RWPE2 (cell line): ENCODE measurements around the gene BTBD9.
A peak's percentile ranks its signal among the peaks of the same experiment; 100 is the strongest.

Experiments used
- ATAC-seq: fragments of 200-7000 bp; cut with Tn5 transposase; 3 replicates; pipeline ENCODE4 v1.9.1; 2021; ENCODE audit warnings: low read depth
- DNase-seq: peaks from one replicate; pipeline ENCODE4 v3.0.0-alpha.2; 2020; ENCODE audit warnings: low spot score
- H3K27ac ChIP-seq: fragments of 450-650 bp; 2 replicates; pipeline ENCODE4 v1.5.1; 2017; ENCODE audit warnings: mild to moderate bottlenecking; ENCODE audit not compliant: poor library complexity, severe bottlenecking
- H3K27me3 ChIP-seq: fragments of 250-450 bp; sonication (Bioruptor Pico); 2 replicates; pipeline ENCODE4 v1.5.1; 2021; ENCODE audit warnings: mild to moderate bottlenecking, moderate library complexity; ENCODE audit not compliant: insufficient read depth, poor library complexity, severe bottlenecking
- H3K36me3 ChIP-seq: fragments of 250-450 bp; sonication (Bioruptor Pico); 2 replicates; pipeline ENCODE4 v1.5.1; 2020; ENCODE audit warnings: low read depth, mild to moderate bottlenecking, moderate library complexity
- H3K4me1 ChIP-seq: fragments of 250-450 bp; sonication (Bioruptor Pico); 2 replicates; pipeline ENCODE4 v1.5.1; 2021; ENCODE audit warnings: mild to moderate bottlenecking, moderate library complexity; ENCODE audit not compliant: insufficient read depth, poor library complexity, severe bottlenecking
- H3K4me3 ChIP-seq: fragments of 250-450 bp; sonication (Bioruptor Pico); 2 replicates; pipeline ENCODE4 v1.5.1; 2021; ENCODE audit warnings: mild to moderate bottlenecking, moderate library complexity; ENCODE audit not compliant: severe bottlenecking
- H3K9me3 ChIP-seq: fragments of 250-450 bp; sonication (Bioruptor Pico); 2 replicates; pipeline ENCODE4 v1.5.1; 2021; ENCODE audit warnings: mild to moderate bottlenecking, moderate library complexity; ENCODE audit not compliant: severe bottlenecking
- CTCF ChIP-seq: fragments of 450-650 bp; IDR thresholded peaks from one replicate; pipeline ENCODE4 v1.5.1; 2017; ENCODE audit warnings: mild to moderate bottlenecking, moderate library complexity; ENCODE audit not compliant: poor library complexity, severe bottlenecking

The BTBD9 gene

GRCh38 chr6:38588631-38589366 lies 50.9 kb downstream of the BTBD9 start:
- no peak overlapping the region for H3K4me3 ChIP-seq
- H3K9me3 ChIP-seq, result no peaks in the 10 kb centered on the region
- DNase-seq (no peak), ATAC-seq (peak; percentile 93)
- no peak overlapping the region for H3K27ac ChIP-seq
- H3K27me3 ChIP-seq, result no peaks in the 10 kb centered on the region
- TF ChIP-seq CTCF, result no peak
- H3K36me3 ChIP-seq, result no peaks in the 10 kb centered on the region
- H3K4me1 ChIP-seq, result peaks cover 11% of the 10 kb centered on the region

GRCh38 chr6:38587766-38588362 lies 51.9 kb downstream of the BTBD9 start:
- no peak for DNase-seq
- no peak for TF ChIP-seq CTCF
- no peaks in the 10 kb centered on the region for H3K9me3 ChIP-seq
- no peak overlapping the region for H3K4me3 ChIP-seq
- peaks cover 11% of the 10 kb centered on the region for H3K4me1 ChIP-seq
- ATAC-seq, result no peak
- no peak overlapping the region for H3K27ac ChIP-seq
- no peaks in the 10 kb centered on the region for H3K36me3 ChIP-seq
- no peaks in the 10 kb centered on the region for H3K27me3 ChIP-seq

- no peaks in the 10 kb centered on the region for H3K36me3 ChIP-seq
- no peak overlapping the region for H3K4me3 ChIP-seq
- H3K9me3 ChIP-seq, result no peaks in the 10 kb centered on the region
- DNase-seq (no peak), ATAC-seq (no peak)
- peaks cover 11% of the 10 kb centered on the region for H3K4me1 ChIP-seq
- no peak for TF ChIP-seq CTCF
- no peaks in the 10 kb centered on the region for H3K27me3 ChIP-seq
- no peak overlapping the region for H3K27ac ChIP-seq
Measured at GRCh38 chr6:38586992-38587391, 52.7 kb downstream of the BTBD9 start.

GRCh38 chr6:38584731-38585130 lies 55.0 kb downstream of the BTBD9 start:
- Histone ChIP-seq H3K27ac (no peak overlapping the region), H3K9me3 (no peaks in the 10 kb centered on the region), H3K4me1 (peaks cover 11% of the 10 kb centered on the region), H3K36me3 (peaks cover 5% of the 10 kb centered on the region; the same call in 1 of the 2 replicates), H3K4me3 (no peak overlapping the region), H3K27me3 (no peaks in the 10 kb centered on the region)
- DNase-seq (no peak), ATAC-seq (no peak)
- TF ChIP-seq CTCF, result no peak

GRCh38 chr6:38583523-38583922 lies 56.2 kb downstream of the BTBD9 start:
- peaks cover 5% of the 10 kb centered on the region; the same call in 1 of the 2 replicates for H3K36me3 ChIP-seq
- no peak overlapping the region for H3K4me3 ChIP-seq
- H3K4me1 ChIP-seq, result peaks cover 3% of the 10 kb centered on the region
- ATAC-seq (no peak), DNase-seq (no peak)
- H3K27ac ChIP-seq, result no peak overlapping the region
- H3K9me3 ChIP-seq, result no peaks in the 10 kb centered on the region
- TF ChIP-seq CTCF, result no peak
- no peaks in the 10 kb centered on the region for H3K27me3 ChIP-seq
